Measurements from ENCODE around the gene HOXA6. TPM values are rescaled to one million over a fixed set of nuclear protein-coding genes. Genes with fewer than 3 reads are reported as not detected.

HOXA6 gene
- total and polyA plus RNA-seq, 2 experiments from 2014 or later = not detected

- no peak overlapping the region for H3K27ac ChIP-seq (ENCODE audit: low read depth)
- no peaks in the 10 kb centered on the region for H3K9me2 ChIP-seq (ENCODE audit: insufficient read depth)
- no peak for TF ChIP-seq NANOG (IDR thresholded peaks at IDR 0.05; ENCODE audit: borderline replicate concordance)
- no peak for TF ChIP-seq REST (IDR thresholded peaks at IDR 0.05; ENCODE audit: unreplicated experiment)
- no peak for TF ChIP-seq POLR2AphosphoS5 (IDR thresholded peaks at IDR 0.05; ENCODE audit: low read depth)
- TF ChIP-seq STAT1 (IDR thresholded peaks at IDR 0.05; ENCODE audit: unreplicated experiment) = no peak
- no peak for TF ChIP-seq ZNF462 (CRISPR knock-in tag; IDR thresholded peaks at IDR 0.05)
- no peaks in the 10 kb centered on the region; the same call in 2 of the 3 replicates for H3K36me3 Mint-ChIP-seq (ENCODE audit: low read depth)
- no peak overlapping the region for H2AFZ ChIP-seq
- peaks cover 36% of the 10 kb centered on the region for H3K4me1 ChIP-seq (ENCODE audit: insufficient read depth)
- H3K4me3 Mint-ChIP-seq = no peak overlapping the region
- peaks cover 95% of the 10 kb centered on the region for H3K27me3 Mint-ChIP-seq (ENCODE audit: insufficient read depth, low read depth, poor library complexity)
- no peak overlapping the region for H3K4me3 ChIP-seq
- no peak overlapping the region for H3K4me2 ChIP-seq
- peaks cover 8% of the 10 kb centered on the region; the same call in 2 of the 3 replicates for H3K9me3 Mint-ChIP-seq
- H4K20me1 ChIP-seq (replicated peaks; ENCODE audit: insufficient read depth) = peaks cover 52% of the 10 kb centered on the region
- H3K27me3 ChIP-seq (ENCODE audit: insufficient read depth) = peaks cover 100% of the 10 kb centered on the region
- H3K4me1 Mint-ChIP-seq = peaks cover 22% of the 10 kb centered on the region
- no peak overlapping the region for H3K27ac Mint-ChIP-seq
- ATAC-seq (no peak), DNase-seq (ENCODE audit: low spot score) (no peak)
- H3K79me2 ChIP-seq (replicated peaks; ENCODE audit: insufficient read depth) = no peaks in the 10 kb centered on the region
- peaks cover 42% of the 10 kb centered on the region for H3F3A ChIP-seq (replicated peaks; ENCODE audit: low read depth)
- no peaks in the 10 kb centered on the region for H3K36me3 ChIP-seq (ENCODE audit: insufficient read depth)
Measured at GRCh38 chr7:27176524-27176845, 28.9 kb upstream of the HOXA6 start.

All from GM23338 (cell line).